Loucy (cell line): ENCODE results near the gene UBASH3A.

ENCODE experiments used
- CTCF ChIP-seq: fragments of 200-600 bp; sonication (generic); conservative IDR thresholded peaks from 2 replicates; pipeline ENCODE4 v1.5.1; 2014; ENCODE audit warnings: mild to moderate bottlenecking, antibody characterized with exemption, low read length
- EZH2phosphoT487 ChIP-seq: fragments of 200-600 bp; IDR thresholded peaks from 2 replicates; pipeline ENCODE4 v1.6.1; 2018; ENCODE audit warnings: antibody characterized with exemption, mild to moderate bottlenecking, moderate library complexity, borderline replicate concordance

- TF ChIP-seq CTCF: no peak
- no peak for TF ChIP-seq EZH2phosphoT487
These were observed 22.7 kb downstream of the UBASH3A start for GRCh38 chr21:42426424-42426823.
